ENCODE results near the gene SMYD3. TPM values are rescaled to one million over a fixed set of nuclear protein-coding genes. Genes with fewer than 3 reads are reported as not detected.

Gene SMYD3
- total and polyA plus RNA-seq, 10 donors = 12.5 to 33.1 (median 21.0) TPM

DNA sequence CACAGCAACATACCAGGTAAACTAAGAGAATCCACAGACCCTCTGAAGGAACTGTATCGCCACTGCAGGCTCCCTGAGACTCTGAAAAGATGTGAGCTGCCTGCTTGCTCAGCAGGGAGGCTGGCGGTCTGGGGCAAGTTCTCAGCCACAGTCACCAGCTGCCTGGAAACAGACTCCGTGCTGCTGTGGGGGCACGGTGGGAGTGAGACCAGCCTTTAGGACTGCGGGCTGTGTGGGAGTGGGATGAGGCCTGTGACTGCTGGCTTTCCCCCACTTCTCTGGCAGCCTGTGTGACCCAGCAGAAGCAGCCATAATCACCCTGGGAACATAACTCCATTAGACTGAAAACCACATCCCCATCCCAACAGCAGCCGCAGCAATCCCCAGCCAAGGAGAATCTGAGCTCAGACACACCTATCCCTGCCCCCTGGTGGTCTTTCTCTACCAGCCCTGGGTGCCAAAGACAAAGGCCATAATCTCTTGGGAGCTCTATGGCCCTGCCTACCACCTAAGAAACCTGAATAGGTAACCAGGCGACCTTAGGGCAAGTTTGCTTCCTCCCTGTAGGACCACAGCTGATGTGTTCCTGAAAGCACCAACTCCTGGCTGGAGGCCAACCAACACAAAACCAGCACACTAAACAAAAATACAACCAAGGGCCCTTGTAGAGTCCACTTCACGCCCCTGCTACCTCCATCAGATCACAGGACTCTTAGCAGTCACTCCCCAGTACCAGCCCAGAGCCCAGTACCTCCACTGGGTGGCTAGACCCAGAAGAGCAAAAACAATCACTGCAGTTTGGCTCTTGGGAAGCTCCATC, 151.5 kb downstream of the SMYD3 start:
- peaks cover 0 to 6% (median 0%) of the 10 kb centered on the region in 6 donors for H3K36me3 ChIP-seq
- no peak overlapping the region for H3K4me3 ChIP-seq
- H3K27ac ChIP-seq = no peak overlapping the region
- TF ChIP-seq POLR2A (IDR thresholded peaks at IDR 0.05) (no peak), POLR2AphosphoS5 (IDR thresholded peaks at IDR 0.05) (no peak)
- TF ChIP-seq, protein P1, sequence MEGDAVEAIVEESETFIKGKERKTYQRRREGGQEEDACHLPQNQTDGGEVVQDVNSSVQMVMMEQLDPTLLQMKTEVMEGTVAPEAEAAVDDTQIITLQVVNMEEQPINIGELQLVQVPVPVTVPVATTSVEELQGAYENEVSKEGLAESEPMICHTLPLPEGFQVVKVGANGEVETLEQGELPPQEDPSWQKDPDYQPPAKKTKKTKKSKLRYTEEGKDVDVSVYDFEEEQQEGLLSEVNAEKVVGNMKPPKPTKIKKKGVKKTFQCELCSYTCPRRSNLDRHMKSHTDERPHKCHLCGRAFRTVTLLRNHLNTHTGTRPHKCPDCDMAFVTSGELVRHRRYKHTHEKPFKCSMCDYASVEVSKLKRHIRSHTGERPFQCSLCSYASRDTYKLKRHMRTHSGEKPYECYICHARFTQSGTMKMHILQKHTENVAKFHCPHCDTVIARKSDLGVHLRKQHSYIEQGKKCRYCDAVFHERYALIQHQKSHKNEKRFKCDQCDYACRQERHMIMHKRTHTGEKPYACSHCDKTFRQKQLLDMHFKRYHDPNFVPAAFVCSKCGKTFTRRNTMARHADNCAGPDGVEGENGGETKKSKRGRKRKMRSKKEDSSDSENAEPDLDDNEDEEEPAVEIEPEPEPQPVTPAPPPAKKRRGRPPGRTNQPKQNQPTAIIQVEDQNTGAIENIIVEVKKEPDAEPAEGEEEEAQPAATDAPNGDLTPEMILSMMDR (IDR thresholded peaks at IDR 0.05 in 8 of 11, conservative IDR thresholded peaks at IDR 0.05 in 3 of 11) = no peak
- no peak for DNase-seq
- no peaks in the 10 kb centered on the region for H3K4me1 ChIP-seq
- intact Hi-C loops (cut with DNase I; ENCODE audit: low total_unique reads) = no loop called here
- peaks cover 0 to 42% (median 34%) of the 10 kb centered on the region in 8 donors for H3K9me3 ChIP-seq
- WGBS, 5 donors = 81 to 94% (median 91%) methylated on average over 7 to 8 of the region's 8 CpGs
- H3K27me3 ChIP-seq (replicated peaks in 1 of 7) = no peaks in the 10 kb centered on the region

GRCh38 chr1:246351721-246352120, 155.4 kb downstream of the SMYD3 start:
- Histone ChIP-seq H3K4me1 (no peaks in the 10 kb centered on the region), H3K4me3 (no peak overlapping the region), H3K9me3 (peaks cover 0 to 8% (median 2%) of the 10 kb centered on the region in 8 donors), H3K27ac (no peak overlapping the region), H3K27me3 (replicated peaks in 1 of 7) (no peaks in the 10 kb centered on the region), H3K36me3 (peaks cover 0 to 6% (median 0%) of the 10 kb centered on the region in 6 donors)
- WGBS, 5 donors = 80 to 96% (median 95%) methylated on average over 5 of the region's 5 CpGs
- TF ChIP-seq, protein P1 (IDR thresholded peaks at IDR 0.05 in 8 of 11, conservative IDR thresholded peaks at IDR 0.05 in 3 of 11) = no peak
- no peak for TF ChIP-seq POLR2A (IDR thresholded peaks at IDR 0.05)
- TF ChIP-seq POLR2AphosphoS5 (IDR thresholded peaks at IDR 0.05) = no peak
- DNase-seq = no peak
- intact Hi-C loops (cut with DNase I; ENCODE audit: low total_unique reads) = no loop called here

GRCh38 chr1:246350745-246351144, 156.3 kb downstream of the SMYD3 start:
- WGBS, 5 donors = 87 to 93% (median 90%) methylated on average over 6 of the region's 6 CpGs
- H3K4me1 ChIP-seq = no peaks in the 10 kb centered on the region
- intact Hi-C loops (cut with DNase I; ENCODE audit: low total_unique reads) = no loop called here
- H3K9me3 ChIP-seq = peaks cover 0 to 4% (median 0%) of the 10 kb centered on the region in 8 donors
- no peak overlapping the region for H3K4me3 ChIP-seq
- H3K27me3 ChIP-seq (replicated peaks in 1 of 7) = no peaks in the 10 kb centered on the region
- DNase-seq = no peak
- TF ChIP-seq POLR2A (IDR thresholded peaks at IDR 0.05) = no peak
- TF ChIP-seq POLR2AphosphoS5 (IDR thresholded peaks at IDR 0.05) = no peak
- TF ChIP-seq, protein P1 (IDR thresholded peaks at IDR 0.05 in 8 of 11, conservative IDR thresholded peaks at IDR 0.05 in 3 of 11) = no peak
- H3K36me3 ChIP-seq = peaks cover 0 to 6% (median 0%) of the 10 kb centered on the region in 6 donors
- H3K27ac ChIP-seq = no peak overlapping the region

DNA sequence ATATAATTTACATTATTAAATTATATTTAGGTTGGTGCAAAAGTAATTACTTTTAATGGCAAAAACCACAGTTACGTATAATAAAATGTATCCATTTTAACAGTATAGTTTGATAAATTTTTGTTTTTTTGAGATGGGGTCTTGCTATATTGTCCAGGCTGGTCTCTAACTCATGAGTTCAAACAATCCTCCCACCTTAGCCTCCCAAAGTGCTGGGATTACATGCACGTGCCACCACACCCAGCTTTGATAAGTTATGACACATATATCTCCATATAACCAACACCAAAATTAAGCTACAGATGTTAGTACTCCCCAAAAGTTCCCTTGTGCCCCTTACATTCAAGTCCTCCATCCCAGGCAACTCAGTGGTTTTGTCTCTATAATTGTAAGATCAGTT, 163.1 kb downstream of the SMYD3 start:
- H3K27me3 ChIP-seq (replicated peaks in 1 of 7) = no peaks in the 10 kb centered on the region
- DNase-seq = no peak
- H3K4me3 ChIP-seq = no peak overlapping the region
- no peaks in the 10 kb centered on the region for H3K4me1 ChIP-seq
- intact Hi-C loops (cut with DNase I; ENCODE audit: low total_unique reads) = no loop called here
- WGBS, 5 donors = 93 to 99% (median 97%) methylated on average over 2 of the region's 2 CpGs
- peaks cover 0 to 24% (median 5%) of the 10 kb centered on the region in 8 donors for H3K9me3 ChIP-seq
- TF ChIP-seq, protein P1 (IDR thresholded peaks at IDR 0.05 in 8 of 11, conservative IDR thresholded peaks at IDR 0.05 in 3 of 11) = no peak
- TF ChIP-seq POLR2AphosphoS5 (IDR thresholded peaks at IDR 0.05) = no peak
- TF ChIP-seq POLR2A (IDR thresholded peaks at IDR 0.05) = no peak
- no peak overlapping the region for H3K27ac ChIP-seq
- H3K36me3 ChIP-seq = peaks cover 0 to 4% (median 0%) of the 10 kb centered on the region in 6 donors

All from spleen (tissue), 11 donors.